A673 (cell line): Measurements from ENCODE around the gene FNDC11. TPM values are rescaled to one million over a fixed set of nuclear protein-coding genes. Genes with fewer than 3 reads are reported as not detected.
A peak's percentile ranks its signal among the peaks of the same experiment; 100 is the strongest.

Source experiments
- BruUV-seq: library from RNA; stranded (reverse); fragments of 400-500 nt; replicated peaks from 2 replicates; lab custom pipeline; 2021; lab: Mats Ljungman, UMichigan
- CTCF ChIA-PET: fragments of 300-600 bp; sonication (Branson Sonifier 250); formaldehyde crosslinking; loops from one replicate; lab custom pipeline; 2022; ENCODE audit warnings: antibody characterized with exemption; lab: Charles Lee
- POLR2A ChIA-PET: fragments of 300-600 bp; sonication (Branson Sonifier 250); formaldehyde crosslinking; loops from one replicate; lab custom pipeline; 2022; ENCODE audit warnings: antibody characterized with exemption; ENCODE audit not compliant: low non-redundant PET; lab: Charles Lee
- DNase-seq: peaks from one replicate; pipeline ENCODE4 v3.0.0-alpha.2; 2015; ENCODE audit warnings: low spot score
- H3K27ac ChIP-seq: fragments of 200-600 bp; sonication (generic); 2 replicates; pipeline ENCODE4 v1.5.1; 2016; ENCODE audit warnings: mixed run types, low read depth, mild to moderate bottlenecking, mixed read lengths, antibody characterized with exemption, low read length; ENCODE audit not compliant: poor library complexity, severe bottlenecking
- H3K27me3 ChIP-seq: fragments of 200-600 bp; sonication (generic); replicated peaks from 2 replicates; pipeline ENCODE4 v1.6.1; 2017; ENCODE audit warnings: mixed run types, low read depth, mild to moderate bottlenecking, mixed read lengths, antibody characterized with exemption, low read length; ENCODE audit not compliant: insufficient read depth, poor library complexity
- H3K36me3 ChIP-seq: fragments of 200-600 bp; sonication (generic); 2 replicates; pipeline ENCODE4 v1.6.1; 2016; ENCODE audit warnings: mixed run types, mild to moderate bottlenecking, mixed read lengths, antibody characterized with exemption, low read length; ENCODE audit not compliant: insufficient read depth, poor library complexity, severe bottlenecking
- H3K4me1 ChIP-seq: fragments of 200-600 bp; sonication (generic); 2 replicates; pipeline ENCODE4 v1.6.1; 2017; ENCODE audit warnings: mixed run types, mild to moderate bottlenecking, mixed read lengths, antibody characterized with exemption, low read length; ENCODE audit not compliant: insufficient read depth, poor library complexity, severe bottlenecking
- H3K4me3 ChIP-seq: fragments of 200-600 bp; sonication (generic); 2 replicates; pipeline ENCODE4 v1.5.1; 2016; ENCODE audit warnings: low read depth, mixed run types, mild to moderate bottlenecking, mixed read lengths, low read length; ENCODE audit not compliant: poor library complexity, severe bottlenecking
- H3K9me3 ChIP-seq: fragments of 200-600 bp; sonication (generic); 2 replicates; pipeline ENCODE4 v1.6.1; 2016; ENCODE audit warnings: mixed run types, low read depth, mild to moderate bottlenecking, mixed read lengths, antibody characterized with exemption, low read length; ENCODE audit not compliant: poor library complexity, severe bottlenecking
- EZH2 ChIP-seq: fragments of 200-600 bp; sonication (generic); IDR thresholded peaks from 2 replicates; pipeline ENCODE4 v1.6.1; 2017; ENCODE audit warnings: borderline replicate concordance, low read depth, mild to moderate bottlenecking, mixed read lengths, antibody characterized with exemption, low read length; ENCODE audit not compliant: poor library complexity, severe bottlenecking
- intact Hi-C: fragments of 100-400 bp; cut with micrococcal nuclease; formaldehyde crosslinking; loops from one replicate; pipeline ENCODE4 v1.10.0; 2022; ENCODE audit not compliant: unreplicated experiment
- total RNA-seq: library from RNA; stranded (reverse); gene quantifications from 2 replicates; pipeline ENCODE4 v1.2.3, GENCODE V29; 2021
- TF ChIP-seq, protein P1 (sequence below): fragments of 300-800, 200-600 bp; sonication (generic); conservative IDR thresholded peaks from 2 replicates; pipeline ENCODE4 v1.5.1; 2017; ENCODE audit warnings: low read depth, mild to moderate bottlenecking, antibody characterized with exemption, low read length, moderate library complexity, mixed read lengths

FNDC11 gene
- total RNA-seq, 1 experiment from 2014 or later: 0.21 TPM

DNA sequence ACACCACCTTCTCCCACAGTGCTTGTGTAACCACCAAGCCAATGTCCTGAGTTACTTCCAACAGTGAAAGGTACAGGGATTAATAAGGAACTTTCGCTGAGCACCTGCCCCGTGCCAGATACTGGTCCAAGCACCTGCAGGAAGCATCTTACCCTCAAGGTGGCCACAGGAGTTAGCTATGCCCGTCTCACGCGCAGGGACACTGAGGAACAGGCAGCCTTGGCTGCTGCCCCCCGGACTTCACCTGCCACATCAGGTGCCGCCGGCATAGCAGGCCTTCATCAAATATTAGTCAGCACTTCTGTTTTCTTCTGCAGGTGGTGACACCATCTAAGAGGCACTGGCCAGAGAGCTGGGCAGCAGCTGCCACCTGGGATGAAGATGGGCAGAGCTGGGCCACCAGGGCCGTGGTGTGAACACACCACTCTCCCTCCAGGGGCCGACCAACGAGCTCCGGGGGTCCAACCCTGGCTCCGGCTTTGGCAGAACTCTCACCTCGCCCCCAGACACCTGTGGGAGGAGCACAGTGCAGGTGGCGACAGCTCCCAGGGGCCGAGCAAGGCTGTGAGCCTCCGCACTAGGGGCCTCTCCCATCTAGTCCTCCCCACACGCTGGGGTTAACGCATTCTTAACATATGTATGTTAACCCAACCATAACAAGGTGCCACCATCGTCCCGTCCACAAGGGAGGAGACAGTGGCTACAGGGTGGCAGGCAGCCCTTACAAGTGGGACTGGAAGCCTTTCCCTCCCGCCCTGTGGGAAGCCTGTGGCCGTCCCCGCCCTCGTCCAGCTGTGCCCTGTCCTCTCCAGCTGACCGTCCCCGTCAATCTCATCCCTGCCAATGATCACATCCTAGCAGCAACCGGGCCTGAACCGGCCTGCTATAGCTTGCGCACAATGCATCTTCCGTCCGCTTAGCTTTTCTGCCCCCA, 36.3 kb upstream of the FNDC11 start:
- H3K9me3 ChIP-seq: no peaks in the 10 kb centered on the region
- H3K36me3 ChIP-seq: peaks cover 11% of the 10 kb centered on the region
- peaks cover 7% of the 10 kb centered on the region for H3K27me3 ChIP-seq
- no peak for TF ChIP-seq EZH2
- TF ChIP-seq, protein P1, sequence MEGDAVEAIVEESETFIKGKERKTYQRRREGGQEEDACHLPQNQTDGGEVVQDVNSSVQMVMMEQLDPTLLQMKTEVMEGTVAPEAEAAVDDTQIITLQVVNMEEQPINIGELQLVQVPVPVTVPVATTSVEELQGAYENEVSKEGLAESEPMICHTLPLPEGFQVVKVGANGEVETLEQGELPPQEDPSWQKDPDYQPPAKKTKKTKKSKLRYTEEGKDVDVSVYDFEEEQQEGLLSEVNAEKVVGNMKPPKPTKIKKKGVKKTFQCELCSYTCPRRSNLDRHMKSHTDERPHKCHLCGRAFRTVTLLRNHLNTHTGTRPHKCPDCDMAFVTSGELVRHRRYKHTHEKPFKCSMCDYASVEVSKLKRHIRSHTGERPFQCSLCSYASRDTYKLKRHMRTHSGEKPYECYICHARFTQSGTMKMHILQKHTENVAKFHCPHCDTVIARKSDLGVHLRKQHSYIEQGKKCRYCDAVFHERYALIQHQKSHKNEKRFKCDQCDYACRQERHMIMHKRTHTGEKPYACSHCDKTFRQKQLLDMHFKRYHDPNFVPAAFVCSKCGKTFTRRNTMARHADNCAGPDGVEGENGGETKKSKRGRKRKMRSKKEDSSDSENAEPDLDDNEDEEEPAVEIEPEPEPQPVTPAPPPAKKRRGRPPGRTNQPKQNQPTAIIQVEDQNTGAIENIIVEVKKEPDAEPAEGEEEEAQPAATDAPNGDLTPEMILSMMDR: no peak
- no peak overlapping the region for H3K4me3 ChIP-seq
- no peak for DNase-seq
- ChIA-PET POLR2A (no interaction called here), CTCF (interaction anchor here (0.7 kb wide), 1 partner anchor 21 kb away, joined by 4 read pairs; no protein-coding TSS in a partner anchor)
- no TSS peak for BruUV-seq
- intact Hi-C loops: no loop called here
- no peak overlapping the region for H3K27ac ChIP-seq
- H3K4me1 ChIP-seq: peaks cover 6% of the 10 kb centered on the region

DNA sequence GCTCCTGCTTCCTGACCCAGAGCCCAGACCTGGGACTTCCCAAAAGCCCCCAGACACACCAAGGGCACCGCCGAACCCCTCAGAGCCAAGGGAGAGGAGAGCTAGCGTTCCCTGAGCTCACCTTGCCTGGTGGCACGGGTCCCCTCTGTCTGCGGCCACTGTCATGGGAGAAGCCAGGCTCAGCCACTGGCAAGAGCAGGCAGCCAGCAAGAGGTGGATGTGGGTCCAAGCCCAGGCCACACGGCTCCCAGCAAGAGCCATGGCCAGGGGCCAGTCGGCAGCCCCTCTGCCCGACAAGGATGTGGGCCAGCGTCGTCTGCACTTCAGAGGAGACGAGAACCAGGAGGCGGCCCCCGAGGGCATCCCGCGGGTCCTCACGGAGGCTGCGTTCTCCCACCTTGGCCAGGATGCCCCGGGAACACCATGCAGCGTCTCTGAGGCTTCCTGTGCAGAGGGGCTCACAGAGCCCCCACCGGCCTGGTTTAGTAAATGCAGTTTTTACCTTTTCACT, 35.6 kb upstream of the FNDC11 start:
- Histone ChIP-seq H3K9me3 (peaks cover 6% of the 10 kb centered on the region), H3K27ac (no peak overlapping the region), H3K4me1 (peaks cover 6% of the 10 kb centered on the region), H3K27me3 (peaks cover 1% of the 10 kb centered on the region), H3K4me3 (no peak overlapping the region), H3K36me3 (peaks cover 19% of the 10 kb centered on the region)
- TF ChIP-seq, protein P1: no peak
- TF ChIP-seq EZH2: no peak
- ChIA-PET POLR2A (no interaction called here), CTCF (no interaction called here)
- intact Hi-C loops: no loop called here
- no peak for DNase-seq
- no TSS peak for BruUV-seq

DNA sequence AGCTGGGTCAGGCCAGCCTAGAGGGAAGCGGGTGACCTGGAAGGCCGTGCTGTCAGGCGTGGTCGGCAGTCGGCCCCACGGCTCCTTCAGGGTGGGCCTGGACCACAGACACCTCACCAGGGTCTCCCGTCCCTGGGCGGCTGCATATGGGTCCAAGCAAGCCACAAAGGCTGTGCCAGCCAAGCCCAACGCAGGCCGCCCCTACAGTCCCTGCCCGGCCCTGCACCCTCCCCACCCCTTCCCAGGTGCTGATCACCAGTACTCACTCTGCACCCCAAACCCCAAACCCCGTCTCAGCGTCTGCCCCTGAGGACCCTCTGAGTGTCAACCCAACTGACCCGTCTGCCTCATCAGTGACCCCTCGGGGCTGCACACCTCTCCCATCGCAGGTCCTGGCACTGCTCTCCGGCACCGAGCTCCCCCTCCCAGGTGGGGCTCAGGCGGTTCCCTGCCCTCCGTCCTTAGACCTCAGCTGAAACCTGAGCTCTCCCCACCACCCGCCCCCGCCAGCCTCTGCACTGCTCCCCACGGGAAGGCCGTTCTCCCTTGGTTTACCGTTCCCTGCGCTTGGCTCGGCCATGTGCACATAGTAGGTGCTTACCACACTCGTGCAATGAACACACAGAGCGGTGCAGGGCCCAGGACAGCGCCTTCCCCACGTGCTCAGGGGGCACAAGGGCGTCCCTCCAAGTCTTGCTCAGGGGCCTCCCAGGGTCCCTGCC, 34.9 kb upstream of the FNDC11 start:
- H3K27me3 ChIP-seq: no peaks in the 10 kb centered on the region
- H3K27ac ChIP-seq: no peak overlapping the region
- DNase-seq: no peak
- H3K4me1 ChIP-seq: peaks cover 6% of the 10 kb centered on the region
- ChIA-PET CTCF (no interaction called here), POLR2A (no interaction called here)
- intact Hi-C loops: no loop called here
- H3K9me3 ChIP-seq: peaks cover 8% of the 10 kb centered on the region
- no peak for TF ChIP-seq EZH2
- TF ChIP-seq, protein P1: no peak
- peaks cover 23% of the 10 kb centered on the region for H3K36me3 ChIP-seq
- H3K4me3 ChIP-seq: peak overlapping the region; percentile 67
- no TSS peak for BruUV-seq
